Measurements from ENCODE around the gene TRA2A.

DNA sequence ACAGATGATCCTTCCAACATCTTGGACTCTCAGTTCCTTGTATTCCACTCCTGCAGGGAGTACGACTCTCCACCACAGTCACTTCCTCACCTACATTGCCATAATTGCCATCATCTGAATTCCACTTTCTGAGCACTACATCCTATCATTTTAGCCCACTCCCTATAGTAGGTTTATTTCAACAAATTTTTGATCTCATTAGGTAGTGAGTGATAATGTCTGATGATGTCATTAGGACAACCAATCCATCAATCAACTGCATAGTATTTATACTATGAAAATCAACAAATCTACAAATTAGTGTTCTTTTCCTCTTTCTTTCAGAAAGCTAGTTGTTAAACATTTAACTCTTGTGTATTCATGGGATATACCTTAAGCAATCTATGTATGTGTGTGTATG lies 13.7 kb upstream of the TRA2A start:
- TF ChIP-seq, protein P1, sequence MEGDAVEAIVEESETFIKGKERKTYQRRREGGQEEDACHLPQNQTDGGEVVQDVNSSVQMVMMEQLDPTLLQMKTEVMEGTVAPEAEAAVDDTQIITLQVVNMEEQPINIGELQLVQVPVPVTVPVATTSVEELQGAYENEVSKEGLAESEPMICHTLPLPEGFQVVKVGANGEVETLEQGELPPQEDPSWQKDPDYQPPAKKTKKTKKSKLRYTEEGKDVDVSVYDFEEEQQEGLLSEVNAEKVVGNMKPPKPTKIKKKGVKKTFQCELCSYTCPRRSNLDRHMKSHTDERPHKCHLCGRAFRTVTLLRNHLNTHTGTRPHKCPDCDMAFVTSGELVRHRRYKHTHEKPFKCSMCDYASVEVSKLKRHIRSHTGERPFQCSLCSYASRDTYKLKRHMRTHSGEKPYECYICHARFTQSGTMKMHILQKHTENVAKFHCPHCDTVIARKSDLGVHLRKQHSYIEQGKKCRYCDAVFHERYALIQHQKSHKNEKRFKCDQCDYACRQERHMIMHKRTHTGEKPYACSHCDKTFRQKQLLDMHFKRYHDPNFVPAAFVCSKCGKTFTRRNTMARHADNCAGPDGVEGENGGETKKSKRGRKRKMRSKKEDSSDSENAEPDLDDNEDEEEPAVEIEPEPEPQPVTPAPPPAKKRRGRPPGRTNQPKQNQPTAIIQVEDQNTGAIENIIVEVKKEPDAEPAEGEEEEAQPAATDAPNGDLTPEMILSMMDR (IDR thresholded peaks at IDR 0.05): no peak
- no peak for TF ChIP-seq POLR2AphosphoS5 (IDR thresholded peaks at IDR 0.05)
- no peak for TF ChIP-seq POLR2A (IDR thresholded peaks at IDR 0.05; ENCODE audit: low read depth)
